Sigmoid colon (tissue), 4 donors: ENCODE data around the gene ARL2.

Experiments
- CTCF ChIP-seq, 4 experiments: fragments of 450-650 bp in 3 of 4; fragments of 200-600 bp in 1 of 4; IDR thresholded peaks; one replicate each; pipeline ENCODE4 v1.5.1; 2016 to 2019; ENCODE audit warnings: antibody characterized with exemption in 4 of 4, mild to moderate bottlenecking in 3 of 4, moderate library complexity in 2 of 4
- EP300 ChIP-seq, 4 donors: sonication (generic); formaldehyde crosslinking; IDR thresholded peaks; one replicate each; pipeline ENCODE4 v1.6.1; 2017; ENCODE audit warnings: antibody characterized with exemption in 4 of 4
- POLR2A ChIP-seq, 2 donors: fragments of 450-650 bp; IDR thresholded peaks; one replicate each; pipeline ENCODE4 v1.6.1; 2016; ENCODE audit warnings: antibody characterized with exemption in 2 of 2, mild to moderate bottlenecking in 2 of 2, moderate library complexity in 2 of 2
- POLR2AphosphoS5 ChIP-seq, 4 donors: sonication (generic); formaldehyde crosslinking; IDR thresholded peaks; one replicate each; pipeline ENCODE4 v1.6.1; 2017; ENCODE audit warnings: antibody characterized with exemption in 4 of 4

- no peak for TF ChIP-seq CTCF (IDR thresholded peaks at IDR 0.05)
- TF ChIP-seq POLR2A (IDR thresholded peaks at IDR 0.05): no peak
- TF ChIP-seq EP300 (IDR thresholded peaks at IDR 0.05): no peak
- no peak for TF ChIP-seq POLR2AphosphoS5 (IDR thresholded peaks at IDR 0.05)
Observed at GRCh38 chr11:65034423-65034822, 20.5 kb downstream of the ARL2 start.
